SK-N-SH (cell line): ENCODE data around the gene ZFP14.

Source experiments
- CTCF ChIP-seq: fragments of 200-600 bp; sonication (generic); IDR thresholded peaks from 2 replicates; pipeline ENCODE4 v1.6.1; 2017; ENCODE audit warnings: antibody characterized with exemption, mild to moderate bottlenecking, moderate library complexity
- RAD21 ChIP-seq: IDR thresholded peaks from 2 replicates; pipeline ENCODE4 v1.6.1; 2012; ENCODE audit warnings: mild to moderate bottlenecking, low read length
- TF ChIP-seq, protein P1 (sequence below): IDR thresholded peaks from 2 replicates; pipeline ENCODE4 v1.4.0; 2012; ENCODE audit warnings: low read depth, borderline replicate concordance

GRCh38 chr19:36418287-36419001 is 39.4 kb upstream of the ZFP14 start, which contains the start of gene ZFP82:
- TF ChIP-seq RAD21 (no peak), CTCF (no peak)
- TF ChIP-seq, protein P1, sequence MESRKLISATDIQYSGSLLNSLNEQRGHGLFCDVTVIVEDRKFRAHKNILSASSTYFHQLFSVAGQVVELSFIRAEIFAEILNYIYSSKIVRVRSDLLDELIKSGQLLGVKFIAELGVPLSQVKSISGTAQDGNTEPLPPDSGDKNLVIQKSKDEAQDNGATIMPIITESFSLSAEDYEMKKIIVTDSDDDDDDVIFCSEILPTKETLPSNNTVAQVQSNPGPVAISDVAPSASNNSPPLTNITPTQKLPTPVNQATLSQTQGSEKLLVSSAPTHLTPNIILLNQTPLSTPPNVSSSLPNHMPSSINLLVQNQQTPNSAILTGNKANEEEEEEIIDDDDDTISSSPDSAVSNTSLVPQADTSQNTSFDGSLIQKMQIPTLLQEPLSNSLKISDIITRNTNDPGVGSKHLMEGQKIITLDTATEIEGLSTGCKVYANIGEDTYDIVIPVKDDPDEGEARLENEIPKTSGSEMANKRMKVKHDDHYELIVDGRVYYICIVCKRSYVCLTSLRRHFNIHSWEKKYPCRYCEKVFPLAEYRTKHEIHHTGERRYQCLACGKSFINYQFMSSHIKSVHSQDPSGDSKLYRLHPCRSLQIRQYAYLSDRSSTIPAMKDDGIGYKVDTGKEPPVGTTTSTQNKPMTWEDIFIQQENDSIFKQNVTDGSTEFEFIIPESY, result no peak
